HG03066 (cell line): Measurements from ENCODE around the gene MRGPRX1.
"Not testable (repeated sequence)": the region's sequence is repeated elsewhere in the genome, so short reads cannot be mapped to it uniquely, and the experiment has no call there.

Source experiments
- ATAC-seq: cut with Tn5 transposase; IDR thresholded peaks from one replicate; pipeline ENCODE4 v1.9.1; 2021; ENCODE audit warnings: low read depth; ENCODE audit not compliant: unreplicated experiment

The MRGPRX1 gene

GRCh38 chr11:18939314-18939713, at the start of gene MRGPRX1:
MRGPRX1 (minus strand) TSS chr11:18939414; CDS start chr11:18934784, 4,630 bp downstream.
- ATAC-seq, result no peak

GRCh38 chr11:18987454-18988231, 48.4 kb upstream of the MRGPRX1 start:
- no peak for ATAC-seq

- ATAC-seq, result no peak
Observed at GRCh38 chr11:18986744-18987143, 47.5 kb upstream of the MRGPRX1 start.

- ATAC-seq, result no peak
Observed at GRCh38 chr11:18981897-18982296, 42.7 kb upstream of the MRGPRX1 start.

- ATAC-seq, result no peak
Observed at GRCh38 chr11:18974192-18974591, 35.0 kb upstream of the MRGPRX1 start.

GRCh38 chr11:18972336-18972735, 33.1 kb upstream of the MRGPRX1 start:
- no peak for ATAC-seq

GRCh38 chr11:18969720-18970119, 30.5 kb upstream of the MRGPRX1 start:
- no peak for ATAC-seq

GRCh38 chr11:18958221-18958910, 19.2 kb upstream of the MRGPRX1 start:
- no peak for ATAC-seq

- ATAC-seq, result no peak
Observed at GRCh38 chr11:18956630-18957029, 17.4 kb upstream of the MRGPRX1 start.

GRCh38 chr11:18936002-18936673, 3.1 kb downstream of the MRGPRX1 start:
- ATAC-seq, result no peak

- ATAC-seq, result no peak
Observed at GRCh38 chr11:18934195-18934814, 4.9 kb downstream of the MRGPRX1 start.

GRCh38 chr11:18927550-18928322, 11.5 kb downstream of the MRGPRX1 start:
- no peak for ATAC-seq

GRCh38 chr11:18925426-18925825, 13.8 kb downstream of the MRGPRX1 start:
- ATAC-seq, result not testable (repeated sequence)

GRCh38 chr11:18912883-18913282, 26.3 kb downstream of the MRGPRX1 start:
- ATAC-seq, result no peak

- ATAC-seq, result no peak
Observed at GRCh38 chr11:18907391-18907790, 31.8 kb downstream of the MRGPRX1 start.

- ATAC-seq, result not testable (repeated sequence)
Observed at GRCh38 chr11:18900637-18901036, 38.6 kb downstream of the MRGPRX1 start.

GRCh38 chr11:18900151-18900611, 39.0 kb downstream of the MRGPRX1 start:
- not testable (repeated sequence) for ATAC-seq

GRCh38 chr11:18891712-18892111, 47.5 kb downstream of the MRGPRX1 start:
- ATAC-seq, result not testable (repeated sequence)

- ATAC-seq, result no peak
Observed at GRCh38 chr11:18890615-18891014, 48.6 kb downstream of the MRGPRX1 start.
